Colonic mucosa (tissue), 4 donors: ENCODE measurements around the gene SLC26A2. TPM values are rescaled to one million over a fixed set of nuclear protein-coding genes. Genes with fewer than 3 reads are reported as not detected.

Source experiments
- DNase-seq: peaks from one replicate; pipeline ENCODE4 v3.0.0-alpha.2; 2020
- H3K27ac ChIP-seq: fragments of 200-600 bp; one replicate; pipeline ENCODE4 v1.8.0; 2021
- H3K27me3 ChIP-seq: fragments of 200-600 bp; one replicate; pipeline ENCODE4 v1.8.0; 2021
- H3K36me3 ChIP-seq: fragments of 200-600 bp; one replicate; pipeline ENCODE4 v1.8.0; 2021
- H3K4me1 ChIP-seq: fragments of 200-600 bp; one replicate; pipeline ENCODE4 v1.8.0; 2021; ENCODE audit warnings: mild to moderate bottlenecking
- H3K4me3 ChIP-seq: fragments of 200-600 bp; one replicate; pipeline ENCODE4 v1.8.0; 2021
- H3K9ac ChIP-seq, 2 donors: one replicate each; pipeline ENCODE4 v1.7.0; 2013; ENCODE audit warnings: control low read depth in 2 of 2, low read depth in 2 of 2, low read length in 2 of 2
- H3K9me3 ChIP-seq: fragments of 200-600 bp; one replicate; pipeline ENCODE4 v1.8.0; 2021
- intact Hi-C: fragments of 100-400 bp; cut with DNase I; formaldehyde crosslinking; loops from one replicate; pipeline ENCODE4 v1.14.1; 2022
- total RNA-seq, 2 donors: library from RNA; stranded (reverse); fragmentation: NEBNext Ultra II Directional in 1 of 2; extraction: Animal tissue kit (Norgen Biotek cat#: 25700) in 1 of 2; gene quantifications; one replicate each; pipeline ENCODE4 v1.2.1, GENCODE V29; 2021
- TF ChIP-seq, protein P1 (sequence below): fragments of 200-600 bp; IDR thresholded peaks from one replicate; pipeline ENCODE4 v1.8.0; 2022; ENCODE audit warnings: antibody characterized with exemption, mild to moderate bottlenecking
- donor health status: healthy.
- donor health status: DM: no; HTN: no; CAD: no.
- donor health status: DM: no; HTN: no; CAD: no.

The SLC26A2 gene
- total RNA-seq = 100 to 1,000 TPM; 339 to 770 TPM

- TF ChIP-seq, protein P1, sequence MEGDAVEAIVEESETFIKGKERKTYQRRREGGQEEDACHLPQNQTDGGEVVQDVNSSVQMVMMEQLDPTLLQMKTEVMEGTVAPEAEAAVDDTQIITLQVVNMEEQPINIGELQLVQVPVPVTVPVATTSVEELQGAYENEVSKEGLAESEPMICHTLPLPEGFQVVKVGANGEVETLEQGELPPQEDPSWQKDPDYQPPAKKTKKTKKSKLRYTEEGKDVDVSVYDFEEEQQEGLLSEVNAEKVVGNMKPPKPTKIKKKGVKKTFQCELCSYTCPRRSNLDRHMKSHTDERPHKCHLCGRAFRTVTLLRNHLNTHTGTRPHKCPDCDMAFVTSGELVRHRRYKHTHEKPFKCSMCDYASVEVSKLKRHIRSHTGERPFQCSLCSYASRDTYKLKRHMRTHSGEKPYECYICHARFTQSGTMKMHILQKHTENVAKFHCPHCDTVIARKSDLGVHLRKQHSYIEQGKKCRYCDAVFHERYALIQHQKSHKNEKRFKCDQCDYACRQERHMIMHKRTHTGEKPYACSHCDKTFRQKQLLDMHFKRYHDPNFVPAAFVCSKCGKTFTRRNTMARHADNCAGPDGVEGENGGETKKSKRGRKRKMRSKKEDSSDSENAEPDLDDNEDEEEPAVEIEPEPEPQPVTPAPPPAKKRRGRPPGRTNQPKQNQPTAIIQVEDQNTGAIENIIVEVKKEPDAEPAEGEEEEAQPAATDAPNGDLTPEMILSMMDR = no peak
- Histone ChIP-seq H3K9ac (peak within 1 kb of the TSS; percentile 82 to 89), H3K36me3 (no peaks in the 10 kb centered on the region), H3K27me3 (no peaks in the 10 kb centered on the region), H3K9me3 (no peaks in the 10 kb centered on the region), H3K4me3 (peak within 1 kb of the TSS; percentile 84), H3K4me1 (no peaks in the 10 kb centered on the region), H3K27ac (peak within 1 kb of the TSS; percentile 93)
- peak; percentile 99 for DNase-seq
- intact Hi-C loops = loop anchor here (5.0 kb wide), 1 partner anchor 108 kb away; no protein-coding TSS in a partner anchor
Measured at GRCh38 chr5:149960272-149961185, at the start of gene SLC26A2. Gene SLC26A2 (plus strand): TSS chr5:149960758. CDS start chr5:149977653, 16,895 bp downstream.

DNA sequence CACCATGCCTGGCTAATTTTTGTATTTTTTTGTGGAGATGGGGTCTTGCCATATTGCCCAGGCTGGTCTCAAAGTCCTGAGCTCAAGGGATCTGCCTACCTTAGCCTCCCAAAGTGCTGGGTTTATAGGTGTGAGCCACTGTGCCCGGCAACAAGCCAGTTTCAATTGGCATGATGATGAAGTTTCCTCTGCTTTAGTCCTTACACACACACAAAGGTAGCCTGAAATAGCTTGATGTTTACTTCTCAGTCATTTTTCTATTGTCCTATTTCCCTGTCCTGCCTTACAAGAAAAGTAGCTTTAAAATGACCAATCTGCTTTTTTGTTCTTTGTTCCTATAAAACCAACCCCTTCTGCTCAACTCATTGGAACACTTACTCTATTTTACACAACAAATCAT is 49.5 kb upstream of the SLC26A2 start:
- Histone ChIP-seq H3K9ac (no peak overlapping the region), H3K36me3 (no peaks in the 10 kb centered on the region), H3K4me1 (no peaks in the 10 kb centered on the region), H3K27ac (no peak overlapping the region), H3K9me3 (no peaks in the 10 kb centered on the region), H3K4me3 (no peak overlapping the region), H3K27me3 (no peaks in the 10 kb centered on the region)
- DNase-seq = no peak
- intact Hi-C loops = no loop called here
- TF ChIP-seq, protein P1 = no peak

GRCh38 chr5:149912226-149912871 is 48.2 kb upstream of the SLC26A2 start:
- Histone ChIP-seq H3K4me1 (no peaks in the 10 kb centered on the region), H3K4me3 (no peak overlapping the region), H3K36me3 (no peaks in the 10 kb centered on the region), H3K27me3 (no peaks in the 10 kb centered on the region), H3K9me3 (no peaks in the 10 kb centered on the region), H3K27ac (no peak overlapping the region), H3K9ac (no peak overlapping the region)
- TF ChIP-seq, protein P1 = no peak
- DNase-seq = no peak
- intact Hi-C loops = no loop called here

- TF ChIP-seq, protein P1 = no peak
- H3K4me1 ChIP-seq = no peaks in the 10 kb centered on the region
- intact Hi-C loops = no loop called here
- no peaks in the 10 kb centered on the region for H3K36me3 ChIP-seq
- no peak overlapping the region for H3K4me3 ChIP-seq
- H3K9me3 ChIP-seq = no peaks in the 10 kb centered on the region
- DNase-seq = no peak
- H3K9ac ChIP-seq = no peak overlapping the region
- H3K27ac ChIP-seq = no peak overlapping the region
- no peaks in the 10 kb centered on the region for H3K27me3 ChIP-seq
Measured at GRCh38 chr5:149913436-149914419, 46.8 kb upstream of the SLC26A2 start.
